Cerebellar nuclear complex (tissue), 1 donor: ENCODE results near the gene ABHD16A.

Experiments
- DNase-seq, 2 experiments: peaks; one replicate each; lab custom pipeline; 2025; lab: John Stamatoyannopoulos, UW

ABHD16A gene

DNA sequence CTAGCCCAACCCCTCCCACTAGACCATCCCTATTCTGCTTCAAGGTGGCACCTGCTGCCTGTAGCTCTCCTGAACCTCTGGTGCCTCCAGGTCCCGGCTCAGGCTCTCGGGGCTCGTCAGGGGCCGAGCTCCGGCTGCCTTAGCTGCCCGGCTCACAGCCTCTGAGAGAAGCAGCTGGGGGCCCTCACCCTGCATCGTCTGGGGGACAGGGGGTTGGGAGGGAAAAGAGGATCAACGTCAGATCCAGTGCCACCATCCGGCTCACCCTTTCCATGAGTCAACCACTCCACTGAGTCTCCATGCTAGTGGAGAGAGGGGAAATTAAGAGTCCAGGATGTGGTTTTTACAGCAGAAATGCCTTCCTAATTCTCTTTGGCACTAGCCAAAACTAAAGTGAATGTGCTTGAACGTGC lies 63.7 kb downstream of the ABHD16A start:
- DNase-seq, result no peak

DNA sequence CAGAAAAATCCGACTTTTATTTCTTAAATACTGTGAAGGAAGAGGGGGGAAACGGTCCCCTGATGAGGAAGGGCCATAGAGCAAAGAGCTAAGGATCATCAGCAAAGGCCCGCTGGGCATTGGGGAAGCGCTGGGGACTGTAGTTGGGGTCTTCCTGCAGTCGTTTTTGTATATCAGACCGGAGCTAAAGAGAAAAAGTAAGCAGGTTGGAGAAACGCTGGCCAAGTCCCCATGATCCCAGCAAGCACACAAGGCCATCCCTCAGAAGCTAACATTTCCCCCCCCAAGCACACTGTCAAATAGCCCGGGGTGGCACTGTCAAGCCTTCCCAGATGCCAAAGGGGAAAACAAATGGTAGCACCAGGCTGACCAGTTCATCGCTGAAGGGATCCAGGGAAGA lies 64.1 kb downstream of the ABHD16A start:
- no peak for DNase-seq
